NCI-H2029 treated with DMSO at 0.1 percent for 48 hours (cell line): Measurements from ENCODE around the gene DMRT2.

Experiments
- DNase-seq: peaks from one replicate; lab custom pipeline; 2025; lab: John Stamatoyannopoulos, UW

DMRT2 gene

DNA sequence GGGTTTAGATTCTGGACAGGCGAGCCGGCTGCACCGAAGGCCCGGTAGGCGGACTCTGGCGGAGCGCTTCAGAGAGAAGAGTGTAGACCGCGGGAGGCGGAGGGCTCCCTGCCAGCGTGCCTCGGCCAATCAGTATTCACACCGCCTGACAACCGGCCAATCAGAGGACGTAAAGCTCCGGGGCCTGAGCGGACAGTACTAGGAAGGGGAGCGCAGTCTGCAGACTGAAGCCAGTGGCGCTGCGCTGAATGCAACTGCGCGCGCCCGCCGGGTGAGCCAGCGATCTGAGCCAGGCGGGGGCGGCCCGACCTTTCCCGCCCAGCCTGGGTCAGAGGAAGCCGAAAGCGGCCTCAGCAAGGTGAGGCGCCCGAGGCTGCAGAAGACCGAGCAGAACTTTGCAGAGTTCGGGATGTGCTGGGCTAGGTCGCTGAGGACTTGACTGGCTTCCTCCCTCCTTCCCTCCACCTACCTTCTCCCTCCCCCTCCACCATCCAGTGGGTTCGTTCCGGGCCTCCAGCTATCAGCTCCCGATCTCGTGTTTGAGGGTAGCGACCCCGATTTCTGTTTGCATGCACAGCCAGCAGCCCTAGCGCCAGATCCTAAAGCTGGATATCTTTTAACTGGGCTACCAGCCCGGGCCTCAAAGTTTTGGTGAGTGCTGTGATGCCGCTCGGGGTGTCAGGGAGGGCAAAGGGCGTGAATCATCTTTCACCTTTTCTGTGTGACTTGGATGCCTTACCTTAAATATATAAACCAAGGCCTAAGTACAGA is at the start of gene DMRT2:
Gene DMRT2 (plus strand): TSS at position 233 of the 771 bp plus-strand sequence. CDS start 1,257 bp downstream, outside the sequence.
- peak; percentile 79 for DNase-seq

DNA sequence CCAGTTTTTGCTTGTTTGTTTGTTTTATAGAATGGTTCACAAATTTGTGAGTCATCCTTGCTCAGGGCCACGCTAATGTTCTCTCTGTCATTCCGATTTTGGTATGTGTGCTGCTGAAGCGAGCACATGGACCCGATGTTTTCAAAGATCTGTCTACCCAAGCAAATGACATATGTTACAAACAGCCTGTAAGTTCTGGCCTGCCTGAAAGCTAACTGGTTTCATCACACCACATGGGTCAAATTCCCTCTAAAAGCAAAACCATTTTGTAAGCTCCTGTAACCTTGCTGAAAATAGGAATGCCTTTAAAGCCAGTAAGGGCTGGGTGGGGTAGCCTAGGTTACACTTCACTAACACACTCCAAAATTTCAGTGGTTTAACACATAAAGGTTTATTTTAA is 48.3 kb upstream of the DMRT2 start:
- no peak for DNase-seq

DNA sequence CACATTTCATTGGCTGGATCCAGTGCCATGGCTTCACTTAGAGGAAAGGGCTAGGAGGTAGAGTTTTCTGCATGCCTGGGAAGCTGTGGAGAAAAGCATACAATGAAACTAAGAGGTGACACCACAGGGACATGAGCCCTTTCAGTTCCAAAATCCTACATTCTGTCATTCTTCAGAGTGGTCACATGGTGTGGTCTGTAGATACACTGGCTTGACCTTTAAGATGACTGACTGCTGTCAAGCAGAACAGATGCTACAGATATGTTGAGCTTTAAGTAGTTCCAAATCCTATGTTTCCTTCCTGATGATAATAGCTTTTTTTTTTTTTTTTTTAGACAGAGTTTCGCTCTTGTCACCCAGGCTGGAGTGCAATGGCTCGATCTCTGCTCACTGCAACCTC is 47.5 kb upstream of the DMRT2 start:
- DNase-seq = no peak

DNA sequence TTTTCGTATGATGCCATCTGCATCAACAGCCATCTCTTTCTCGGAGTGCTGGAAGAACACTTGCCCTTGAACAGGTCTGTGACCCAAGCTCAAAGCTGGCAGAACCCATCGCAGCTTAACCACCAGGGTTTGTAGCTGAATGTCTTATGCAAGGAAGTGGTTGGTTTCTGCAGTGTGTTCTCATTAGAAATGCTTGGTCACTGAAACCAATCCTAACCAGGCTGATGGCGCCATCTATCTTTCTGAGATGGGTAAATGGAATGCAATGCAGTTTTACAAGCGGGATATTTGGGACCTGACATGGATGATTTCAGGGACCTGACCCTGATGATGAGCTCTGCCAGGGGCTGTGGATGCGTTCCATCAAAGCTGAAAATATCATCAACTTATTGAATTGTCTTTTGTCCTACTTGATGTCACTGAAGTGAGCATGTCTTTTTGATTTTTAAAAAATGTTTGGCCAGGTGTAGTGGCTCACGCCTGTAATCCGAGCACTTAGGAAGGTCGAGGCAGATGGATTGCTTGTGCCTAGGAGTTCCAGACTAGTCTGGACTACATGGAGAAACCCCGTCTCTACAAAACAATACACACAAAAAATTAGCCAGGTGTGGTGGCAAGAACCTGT is 45.0 kb upstream of the DMRT2 start:
- no peak for DNase-seq

DNA sequence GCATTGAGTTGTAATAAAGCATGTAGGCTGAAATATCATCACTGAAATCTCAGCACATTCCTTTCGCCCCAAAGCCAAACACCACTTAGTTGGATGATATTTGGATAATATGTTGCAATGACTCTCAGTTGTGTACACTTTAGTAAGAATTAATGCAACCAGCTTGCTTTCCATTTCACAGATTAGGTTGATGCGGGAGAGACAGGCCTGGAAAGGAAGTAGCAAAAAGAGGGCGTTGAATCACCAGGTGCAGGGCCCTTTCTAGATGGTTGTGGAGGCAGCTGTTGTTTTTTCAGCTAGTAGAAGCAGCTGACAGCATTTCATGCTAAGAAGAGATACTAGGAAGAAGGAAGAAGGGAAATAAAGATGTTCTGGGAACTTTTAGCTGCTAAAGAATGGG is 42.8 kb upstream of the DMRT2 start:
- no peak for DNase-seq

DNA sequence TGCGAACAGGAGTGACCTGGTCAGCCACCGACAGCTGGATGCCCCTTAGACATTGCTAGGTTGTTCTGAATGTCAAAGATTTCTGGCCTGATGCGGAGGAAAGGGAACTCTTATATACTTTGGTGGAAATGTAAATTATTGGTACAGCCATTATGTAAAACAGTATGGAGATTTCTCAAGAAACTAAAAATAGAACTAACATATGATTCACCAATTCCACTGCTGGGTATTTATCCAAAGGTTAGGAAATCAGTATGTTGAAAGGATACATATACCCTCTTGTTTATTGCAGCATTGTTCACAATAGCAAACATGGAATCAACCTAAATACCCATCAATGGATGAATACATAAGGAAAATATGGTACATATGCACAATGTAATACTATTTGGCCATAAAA is 41.9 kb upstream of the DMRT2 start:
- DNase-seq = no peak

DNA sequence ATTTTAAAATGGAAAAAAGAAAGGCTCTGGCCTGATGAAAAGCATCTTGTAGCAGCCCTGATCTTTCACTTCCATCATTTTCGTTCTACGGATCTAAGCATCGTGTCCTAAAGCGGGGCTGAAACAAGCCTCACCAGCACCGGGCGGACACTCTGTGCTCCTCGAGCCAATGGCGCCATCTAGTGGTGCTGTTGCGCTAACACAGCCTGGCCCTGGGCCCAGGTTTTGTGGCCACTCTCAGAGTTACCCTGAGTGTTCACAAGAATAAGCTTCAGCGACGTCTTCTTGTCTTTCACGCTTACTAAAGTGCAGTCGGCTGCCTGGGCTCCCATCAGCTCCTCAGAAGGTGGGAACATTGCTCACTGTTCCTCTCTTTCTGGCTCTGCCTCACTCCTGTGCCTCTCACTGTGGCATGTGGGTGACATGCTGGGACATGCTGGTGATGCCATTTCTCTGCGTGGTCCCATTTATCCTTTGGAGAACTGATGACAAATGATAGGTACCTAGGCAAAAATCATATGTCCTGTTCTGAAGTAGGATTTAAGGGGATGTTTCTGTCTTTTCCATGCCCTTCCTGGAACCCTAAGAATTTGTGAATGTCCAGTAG is 41.0 kb upstream of the DMRT2 start:
- DNase-seq = peak; percentile 53

DNA sequence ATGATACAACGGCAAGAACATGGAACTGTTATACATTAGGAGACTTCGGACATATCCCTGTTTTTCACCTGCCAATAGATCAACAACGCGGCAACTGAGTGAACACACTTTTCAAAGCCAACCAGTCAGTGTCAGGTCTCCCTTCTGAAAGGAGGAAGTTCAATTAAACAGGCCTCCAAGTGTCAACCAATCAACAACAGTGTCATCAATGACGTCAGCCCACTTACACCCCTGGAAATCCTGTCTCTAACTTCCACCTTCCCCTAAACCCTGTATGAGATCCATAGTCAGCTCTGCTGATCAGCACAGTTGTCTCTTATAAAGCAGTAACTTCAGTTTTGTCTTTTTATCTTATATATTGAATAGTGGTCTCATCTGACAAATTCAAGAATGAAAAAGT is 37.1 kb upstream of the DMRT2 start:
- DNase-seq = no peak

DNA sequence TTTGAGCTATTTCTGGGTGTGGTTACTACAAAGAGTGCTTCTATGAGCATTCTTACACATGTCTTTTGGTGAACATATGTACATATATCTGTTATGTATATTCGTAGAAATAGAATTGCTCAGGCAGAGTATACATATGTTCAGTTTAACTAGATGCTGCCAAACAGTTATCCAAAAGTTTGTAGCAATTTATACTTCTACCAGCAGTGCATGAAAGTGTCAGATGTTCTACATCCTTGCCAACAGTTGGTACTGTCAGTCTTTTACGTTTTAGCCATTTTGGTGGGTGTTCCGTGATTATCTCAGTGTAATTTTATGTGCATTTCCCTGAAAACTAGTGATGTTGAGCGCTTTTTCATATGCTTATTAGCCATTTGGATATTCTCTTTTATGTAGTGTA is 35.9 kb upstream of the DMRT2 start:
- no peak for DNase-seq

DNA sequence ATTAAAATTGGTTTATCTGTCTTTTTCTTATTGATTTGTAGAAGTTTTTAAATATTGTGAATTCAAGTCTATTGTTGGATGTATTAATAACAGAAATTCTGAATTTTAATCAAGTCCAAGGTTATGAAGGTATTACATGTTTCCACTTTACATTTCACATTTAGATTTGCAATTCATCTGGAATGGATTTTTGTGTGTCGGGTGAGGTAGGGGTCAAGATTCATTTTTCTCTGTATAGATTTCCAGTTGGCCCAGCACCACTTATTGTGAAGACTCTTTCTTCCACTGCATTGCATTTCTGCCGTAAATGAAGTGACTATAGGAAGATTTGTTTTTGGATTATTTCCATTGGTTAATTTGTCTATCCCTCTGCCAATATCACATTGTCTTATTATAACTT is 35.5 kb upstream of the DMRT2 start:
- no peak for DNase-seq

DNA sequence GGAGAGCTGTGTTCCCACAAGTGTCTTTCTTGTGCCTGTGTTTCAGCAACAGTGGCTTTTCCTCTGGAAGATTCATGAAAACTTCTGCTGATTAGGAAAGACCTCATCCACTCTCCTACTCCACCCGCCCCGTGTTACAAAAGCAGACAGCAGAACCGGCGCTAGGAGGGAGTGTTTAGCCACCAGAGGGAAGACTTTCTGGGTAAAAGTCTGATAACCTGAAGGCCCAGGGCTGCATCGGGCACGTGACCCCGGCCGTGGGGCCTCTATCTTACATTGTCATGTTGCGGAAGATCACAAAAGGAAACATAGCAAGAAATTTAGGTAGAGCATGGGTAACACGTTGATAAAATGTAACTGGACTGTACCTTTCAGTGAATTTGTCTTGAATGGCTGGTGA is 32.0 kb upstream of the DMRT2 start:
- no peak for DNase-seq

DNA sequence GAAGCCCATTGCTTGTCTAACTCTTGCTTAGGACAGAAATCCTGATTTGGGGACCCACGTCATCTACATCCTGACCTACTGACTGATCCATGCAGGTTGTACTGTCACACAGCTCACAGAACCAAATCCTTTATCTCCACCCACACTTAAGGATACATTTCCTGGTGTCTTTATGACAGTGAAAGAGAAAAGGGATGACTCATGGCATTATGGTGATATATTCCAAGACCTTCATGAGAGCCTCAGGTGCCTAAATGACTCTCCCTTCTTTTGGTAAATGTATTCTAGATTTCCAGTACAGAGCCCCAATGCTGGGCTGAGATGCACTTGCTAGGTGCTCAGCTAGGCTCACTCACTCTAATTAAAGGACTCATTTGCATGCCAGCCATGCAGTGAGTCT is 26.0 kb upstream of the DMRT2 start:
- DNase-seq = no peak

DNA sequence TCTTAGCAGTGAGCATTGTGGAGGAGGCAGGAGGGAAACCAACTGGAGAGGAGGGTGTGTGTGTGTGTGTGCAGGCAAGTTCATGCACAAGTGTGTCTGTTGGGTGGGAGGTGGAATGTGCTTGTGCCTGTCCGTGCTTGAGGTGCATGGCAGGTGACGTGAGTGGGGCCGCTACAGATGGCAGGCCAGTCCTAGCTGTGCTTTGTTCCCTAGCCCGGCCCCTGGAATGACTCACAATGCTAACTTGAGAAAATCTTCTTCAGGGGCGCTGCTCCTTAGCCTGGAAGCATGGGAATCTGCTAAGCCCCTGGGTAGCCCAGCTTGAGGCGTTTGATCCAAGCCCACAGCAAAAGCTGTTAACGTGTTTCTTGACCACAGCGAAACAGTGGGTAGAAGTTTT is 25.0 kb upstream of the DMRT2 start:
- no peak for DNase-seq

DNA sequence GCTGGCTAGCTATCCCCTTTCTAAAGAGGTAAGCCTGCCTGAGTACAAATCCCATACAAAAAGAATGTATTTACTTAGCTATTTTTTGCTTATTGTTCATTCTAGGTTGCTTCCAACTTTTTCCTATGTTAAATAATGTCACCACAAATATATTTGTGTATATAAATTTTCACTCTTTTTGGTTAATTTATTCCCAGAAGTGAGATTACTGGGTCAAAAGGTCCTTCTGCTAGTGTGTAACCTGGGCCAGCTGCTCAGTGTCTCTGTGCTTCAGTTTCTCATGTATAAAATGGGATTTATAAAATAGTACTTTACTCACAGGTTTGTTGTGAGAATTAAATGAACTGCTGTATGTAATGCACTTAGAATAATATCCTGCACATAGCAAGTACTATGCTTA is 23.9 kb upstream of the DMRT2 start:
- DNase-seq = no peak

DNA sequence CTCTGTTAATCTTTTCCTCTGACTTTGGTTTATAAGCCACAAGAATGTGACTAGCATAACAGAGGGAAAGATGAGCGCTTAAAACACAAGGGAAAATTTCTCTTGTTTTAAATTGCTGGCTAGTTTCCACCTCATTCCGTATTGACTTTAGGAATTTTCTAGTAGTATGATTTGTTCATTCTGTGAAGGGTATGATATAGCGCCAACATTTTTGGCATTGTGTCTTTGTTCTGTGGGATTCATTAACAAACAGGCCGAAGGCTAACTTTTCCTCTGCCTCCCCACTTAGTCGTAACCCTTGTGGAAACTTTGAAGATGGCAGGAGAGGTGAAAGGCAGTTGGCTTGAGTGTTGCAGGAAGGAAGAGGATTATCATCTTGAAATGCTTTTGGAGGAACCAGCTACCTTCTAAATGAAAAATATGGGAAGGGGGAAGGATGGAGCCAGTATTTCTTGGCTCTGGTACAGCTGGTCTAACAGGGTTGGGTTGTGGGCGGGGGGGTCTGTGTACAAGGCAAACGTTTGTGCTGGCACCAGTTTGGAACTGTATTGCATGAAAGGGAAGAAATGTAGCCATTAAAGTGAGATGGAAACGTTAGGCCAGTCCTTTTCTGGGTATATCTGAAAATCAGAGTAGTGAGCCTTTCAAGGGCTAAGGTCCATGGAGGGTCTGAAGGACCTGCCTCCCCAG is 21.5 kb upstream of the DMRT2 start:
- no peak for DNase-seq

DNA sequence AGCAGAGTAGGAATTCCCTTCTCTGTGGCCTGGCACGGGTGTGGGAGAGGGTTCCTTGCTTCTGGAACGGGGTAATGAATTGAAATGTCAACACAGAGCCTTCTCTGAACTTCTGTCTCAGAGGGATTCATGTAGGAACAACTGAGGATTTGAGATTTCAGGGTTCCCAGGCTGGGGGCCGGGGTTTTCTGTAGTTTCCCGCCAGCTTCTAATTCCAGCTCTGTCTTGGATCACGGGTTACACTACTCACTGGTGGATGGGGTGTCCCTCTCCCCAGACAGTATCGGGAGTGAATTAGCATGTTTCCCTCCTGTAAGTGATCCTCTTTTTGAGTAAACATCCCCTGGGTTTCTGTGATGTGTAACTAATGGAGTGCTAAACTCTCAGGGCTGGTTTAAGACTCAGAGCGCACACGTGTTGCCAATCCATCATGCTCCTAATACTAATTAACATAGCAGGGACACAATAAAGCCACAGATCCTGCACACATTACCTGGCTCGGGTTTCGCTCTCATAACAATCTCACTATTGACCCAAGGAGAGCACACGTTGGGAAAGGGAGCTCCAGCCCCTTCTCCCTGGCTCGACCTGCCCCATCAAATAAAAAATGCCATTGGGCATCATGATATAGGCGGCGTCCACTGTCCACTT is 18.1 kb upstream of the DMRT2 start:
- DNase-seq = peak; percentile 5

DNA sequence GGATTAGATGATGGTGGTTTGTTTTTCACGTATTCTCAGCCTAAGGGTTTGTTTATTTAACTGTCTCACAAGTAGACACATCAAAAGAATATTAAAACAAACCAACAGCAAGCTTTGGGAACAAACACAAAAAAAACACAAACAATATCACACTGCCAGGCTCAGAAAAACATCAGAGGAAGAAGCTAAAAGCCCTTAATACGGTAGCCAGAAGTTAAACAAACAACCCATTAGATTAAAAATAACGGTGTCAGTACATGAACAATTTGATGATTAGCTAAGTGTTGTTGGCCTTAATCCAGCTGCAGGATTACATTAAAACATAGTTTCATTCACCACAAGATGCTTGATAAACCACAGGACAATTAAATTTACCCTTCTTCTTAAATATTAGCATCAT is 15.9 kb upstream of the DMRT2 start:
- DNase-seq = no peak

DNA sequence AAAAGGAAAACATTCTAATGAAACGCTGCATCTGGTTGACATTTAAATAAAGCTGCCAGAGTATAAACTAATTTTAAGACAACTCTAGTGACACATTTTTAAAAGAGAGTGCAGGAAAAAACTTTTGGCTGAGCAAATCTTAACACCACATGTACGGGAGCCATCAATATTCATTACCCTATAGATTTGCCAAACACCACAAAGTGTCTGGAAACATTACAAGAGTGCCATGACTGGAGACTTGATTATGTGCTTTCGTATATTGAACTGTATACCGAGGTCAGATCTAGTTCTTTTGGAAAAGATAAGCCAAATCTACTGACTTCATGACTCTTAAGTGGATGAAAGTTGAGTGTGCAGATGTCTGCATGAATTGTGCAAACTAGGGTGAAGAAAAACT is 10.6 kb upstream of the DMRT2 start:
- DNase-seq = no peak

DNA sequence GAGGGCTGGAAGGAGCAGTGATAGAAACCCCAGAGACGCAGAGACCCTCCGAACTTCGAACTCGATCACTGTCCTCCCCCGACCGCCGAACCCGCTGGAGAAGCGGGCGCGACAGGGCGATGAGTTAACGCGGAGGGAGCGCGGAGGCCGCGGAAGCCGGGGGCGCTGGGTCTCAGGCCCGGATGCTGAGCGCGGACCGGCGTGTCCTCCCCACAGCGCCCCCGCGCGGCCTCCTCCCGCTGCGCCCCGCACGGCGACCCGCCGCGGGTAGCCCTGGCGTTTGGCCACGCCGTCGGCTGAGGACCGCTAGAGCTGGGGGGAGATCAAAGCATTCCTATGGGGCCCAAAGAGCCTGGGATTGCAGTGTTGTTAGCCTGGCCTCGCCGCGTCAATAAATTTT is 7.7 kb upstream of the DMRT2 start:
- DNase-seq = no peak

DNA sequence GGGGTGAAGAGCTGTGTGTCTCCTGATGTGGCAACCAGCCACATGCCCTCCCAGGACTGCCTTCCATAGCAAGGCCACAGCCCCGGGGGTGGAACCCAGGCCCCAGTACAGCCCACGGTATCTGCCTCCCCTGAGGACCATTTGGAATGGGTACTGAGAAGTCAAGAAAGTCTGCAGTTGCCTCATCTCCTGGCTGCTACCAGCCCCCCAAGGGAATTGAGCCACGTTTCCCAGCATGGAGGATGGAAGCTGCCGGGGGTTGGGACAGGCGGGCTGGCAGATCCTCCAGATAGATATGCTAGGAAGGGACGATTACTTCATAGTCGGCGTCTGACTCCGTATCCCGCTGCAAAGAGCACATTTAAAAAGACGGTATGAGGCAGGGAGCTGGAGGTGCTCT is 5.5 kb upstream of the DMRT2 start:
- no peak for DNase-seq

DNA sequence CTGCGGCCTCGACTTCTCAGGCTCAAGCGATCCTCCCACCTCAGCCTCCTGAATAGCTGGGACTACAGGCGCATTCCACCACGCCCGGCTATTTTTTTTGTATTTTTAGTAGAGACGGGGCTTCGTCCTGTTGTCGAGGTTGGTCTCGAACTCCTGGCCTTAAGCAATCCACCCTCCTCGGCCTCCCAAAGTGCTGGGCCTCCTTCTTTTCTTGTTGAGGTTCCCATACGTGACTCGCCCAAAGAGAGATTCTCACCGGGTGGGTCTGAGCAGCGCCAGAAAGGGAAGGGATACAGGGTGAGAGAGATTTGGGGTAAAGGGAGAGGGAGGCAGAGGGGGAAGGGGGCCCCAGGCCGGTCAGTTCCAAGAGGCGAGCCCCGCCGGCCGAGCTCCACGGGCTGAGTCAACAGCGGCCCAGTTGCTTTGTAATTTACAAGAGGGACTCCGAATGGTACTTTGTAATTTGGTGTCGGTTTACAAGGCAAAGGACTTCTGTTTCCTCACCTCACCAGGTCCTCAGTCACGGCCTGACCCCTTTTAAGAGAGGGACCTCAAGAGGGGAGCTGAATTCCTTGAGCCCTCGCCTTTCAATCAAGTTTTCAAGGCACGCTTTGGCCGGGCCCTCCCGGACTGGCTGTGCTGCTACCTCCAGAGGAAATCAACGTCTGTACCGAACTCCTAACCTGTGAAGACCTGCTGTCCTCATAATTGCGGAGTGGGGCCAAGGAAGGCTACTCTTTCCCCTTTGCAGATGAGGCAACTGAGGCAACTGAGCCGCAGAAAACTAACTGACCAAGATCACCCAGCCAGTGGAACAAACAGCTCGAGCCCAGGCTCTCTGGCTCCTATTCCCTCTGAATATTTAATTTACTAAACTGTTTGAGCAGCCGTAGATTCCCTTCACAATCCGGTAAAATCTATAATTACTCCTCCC is 3.3 kb upstream of the DMRT2 start:
- no peak for DNase-seq
